Skeletal muscle satellite cell (primary cell): ENCODE data around the gene ITPR2.

Experiments
- H3K27me3 ChIP-seq: 2 replicates; pipeline ENCODE4 v1.7.0; 2013; ENCODE audit warnings: low read length; ENCODE audit not compliant: control insufficient read depth, insufficient read depth
- H3K36me3 ChIP-seq: 2 replicates; pipeline ENCODE4 v1.7.0; 2013; ENCODE audit warnings: mild to moderate bottlenecking, control low read depth, low read length; ENCODE audit not compliant: insufficient read depth
- H3K4me1 ChIP-seq: 2 replicates; pipeline ENCODE4 v1.7.0; 2013; ENCODE audit warnings: low read length; ENCODE audit not compliant: control insufficient read depth, insufficient read depth
- H3K4me2 ChIP-seq: 2 replicates; pipeline ENCODE4 v1.7.0; 2013; ENCODE audit warnings: mild to moderate bottlenecking, low read length
- H3K4me3 ChIP-seq: 2 replicates; pipeline ENCODE4 v1.7.0; 2013; ENCODE audit warnings: low read length
- H3K9ac ChIP-seq: 2 replicates; pipeline ENCODE4 v1.7.0; 2013; ENCODE audit warnings: mild to moderate bottlenecking, low read depth, low read length, moderate library complexity
- H3K9me3 ChIP-seq: replicated peaks from 2 replicates; pipeline ENCODE4 v1.7.0; 2013; ENCODE audit warnings: mild to moderate bottlenecking, control low read depth, low read length

Gene ITPR2

DNA sequence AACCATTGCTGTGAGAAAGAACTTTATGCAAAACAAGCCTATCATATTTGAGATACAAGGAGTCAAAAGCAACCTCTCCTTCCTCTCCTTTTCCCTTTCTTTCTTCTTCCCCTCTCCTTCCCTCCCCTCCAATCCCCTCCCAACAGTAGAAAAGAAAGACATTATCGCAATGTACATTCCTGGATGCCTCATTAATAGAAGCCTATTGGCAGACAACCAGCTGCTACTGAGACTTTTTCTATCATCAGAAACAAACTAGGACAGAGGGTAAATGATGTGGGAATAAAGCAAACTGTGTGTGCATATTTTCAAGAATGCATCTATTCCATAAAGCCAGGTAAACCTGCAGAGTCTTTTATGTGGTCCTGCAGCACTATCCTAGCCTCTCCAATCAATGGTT is 237.2 kb downstream of the ITPR2 start:
- Histone ChIP-seq H3K4me3 (no peak overlapping the region), H3K9ac (no peak overlapping the region), H3K9me3 (no peaks in the 10 kb centered on the region), H3K27me3 (no peaks in the 10 kb centered on the region), H3K4me1 (no peaks in the 10 kb centered on the region), H3K4me2 (no peak overlapping the region), H3K36me3 (no peaks in the 10 kb centered on the region)

DNA sequence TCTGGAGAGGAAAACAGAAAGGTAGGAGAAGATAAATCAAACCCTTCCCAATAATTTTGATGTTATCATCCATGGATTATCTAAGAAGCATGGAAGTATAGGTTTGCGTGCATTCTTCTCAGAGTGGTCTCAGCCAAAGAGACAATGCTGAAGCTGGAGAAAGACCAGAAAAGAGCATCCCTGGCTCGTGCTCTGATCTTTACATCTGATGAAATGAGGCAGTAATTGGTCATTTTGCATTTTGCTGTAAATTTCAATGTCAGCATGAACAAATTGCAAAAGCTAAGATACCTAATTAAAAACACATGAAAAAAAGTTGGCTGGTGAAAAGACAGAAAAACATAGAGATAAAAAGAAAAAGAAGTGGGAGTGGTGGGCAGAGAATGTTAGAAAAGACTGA is 252.4 kb downstream of the ITPR2 start:
- Histone ChIP-seq H3K9ac (no peak overlapping the region), H3K4me1 (no peaks in the 10 kb centered on the region), H3K4me3 (no peak overlapping the region), H3K9me3 (no peaks in the 10 kb centered on the region), H3K4me2 (no peak overlapping the region), H3K27me3 (no peaks in the 10 kb centered on the region), H3K36me3 (no peaks in the 10 kb centered on the region)

DNA sequence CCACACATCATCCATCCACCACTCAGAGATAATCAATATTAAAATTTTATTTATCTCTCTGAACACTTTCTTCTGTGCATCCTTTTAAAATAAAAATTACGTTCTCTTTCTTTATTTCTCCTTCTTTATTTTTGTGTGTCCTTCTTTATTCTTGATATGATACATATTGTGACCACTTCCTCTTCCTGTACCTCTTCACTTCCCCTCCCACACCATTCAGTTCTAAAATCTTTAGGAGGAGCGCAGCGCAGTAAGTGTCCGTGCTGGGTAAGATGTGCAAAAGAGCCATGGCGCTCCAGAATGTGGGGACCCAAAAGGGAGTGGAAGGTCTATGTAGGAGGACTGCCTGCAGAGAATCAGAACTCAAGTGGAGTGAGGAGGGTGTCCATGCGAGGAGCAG is 256.7 kb downstream of the ITPR2 start:
- Histone ChIP-seq H3K4me1 (no peaks in the 10 kb centered on the region), H3K36me3 (no peaks in the 10 kb centered on the region), H3K4me3 (no peak overlapping the region), H3K4me2 (no peak overlapping the region), H3K9ac (no peak overlapping the region), H3K27me3 (no peaks in the 10 kb centered on the region), H3K9me3 (no peaks in the 10 kb centered on the region)

DNA sequence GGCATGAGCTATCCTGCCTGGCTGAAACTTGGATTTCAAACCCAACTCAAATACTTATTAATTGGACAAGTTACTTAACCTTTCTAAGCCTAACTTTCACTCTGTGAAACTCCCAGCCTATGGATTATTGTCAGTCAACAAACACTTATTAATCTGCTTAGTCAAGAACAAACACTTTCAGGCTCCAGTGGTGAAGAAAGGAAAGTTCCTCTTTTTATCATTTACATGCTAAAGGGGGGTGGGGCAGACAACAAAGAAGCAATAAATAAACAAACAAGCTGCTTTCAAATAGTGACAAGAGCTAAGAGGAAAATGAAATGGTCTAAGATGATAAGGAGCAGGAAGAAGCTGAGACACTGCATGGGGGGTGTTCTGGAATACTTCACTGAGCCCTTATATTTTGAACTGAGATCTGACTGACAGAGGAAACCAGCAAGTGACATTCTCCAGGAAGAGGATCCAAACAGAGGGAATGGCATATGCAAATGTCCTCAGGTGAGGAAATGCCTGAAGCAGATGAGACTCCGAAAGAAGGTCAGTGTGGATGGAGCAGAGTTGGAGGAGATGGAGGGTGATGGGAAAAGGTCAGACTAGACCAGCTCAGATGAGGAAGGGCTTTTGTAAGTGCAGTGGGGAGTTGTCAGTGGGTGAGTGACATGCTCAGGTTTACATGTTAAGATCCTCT is 259.6 kb downstream of the ITPR2 start:
- Histone ChIP-seq H3K9ac (no peak overlapping the region), H3K36me3 (no peaks in the 10 kb centered on the region), H3K9me3 (no peaks in the 10 kb centered on the region), H3K4me2 (no peak overlapping the region), H3K4me3 (no peak overlapping the region), H3K27me3 (no peaks in the 10 kb centered on the region), H3K4me1 (no peaks in the 10 kb centered on the region)

DNA sequence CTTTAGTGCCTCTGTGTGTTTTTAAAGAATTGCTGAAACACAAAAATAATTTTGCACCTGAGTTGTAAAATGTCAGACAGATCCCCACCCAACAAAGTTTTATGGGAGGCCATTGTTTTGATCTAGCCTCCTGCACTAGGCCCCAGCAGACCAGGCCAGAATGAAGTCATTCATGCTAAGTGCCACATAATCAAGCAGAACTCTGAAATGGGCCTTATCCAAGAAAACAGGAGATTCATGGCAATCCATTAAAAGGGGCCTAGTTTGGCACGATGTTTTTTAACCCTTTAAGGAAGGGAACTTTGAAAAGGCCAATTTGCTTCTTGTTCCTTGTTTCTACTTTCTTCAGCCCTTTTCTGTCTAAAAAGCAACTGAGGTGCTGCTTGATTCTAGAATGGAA is 260.9 kb downstream of the ITPR2 start:
- Histone ChIP-seq H3K9ac (no peak overlapping the region), H3K9me3 (no peaks in the 10 kb centered on the region), H3K4me2 (no peak overlapping the region), H3K4me1 (no peaks in the 10 kb centered on the region), H3K4me3 (no peak overlapping the region), H3K36me3 (no peaks in the 10 kb centered on the region), H3K27me3 (no peaks in the 10 kb centered on the region)

DNA sequence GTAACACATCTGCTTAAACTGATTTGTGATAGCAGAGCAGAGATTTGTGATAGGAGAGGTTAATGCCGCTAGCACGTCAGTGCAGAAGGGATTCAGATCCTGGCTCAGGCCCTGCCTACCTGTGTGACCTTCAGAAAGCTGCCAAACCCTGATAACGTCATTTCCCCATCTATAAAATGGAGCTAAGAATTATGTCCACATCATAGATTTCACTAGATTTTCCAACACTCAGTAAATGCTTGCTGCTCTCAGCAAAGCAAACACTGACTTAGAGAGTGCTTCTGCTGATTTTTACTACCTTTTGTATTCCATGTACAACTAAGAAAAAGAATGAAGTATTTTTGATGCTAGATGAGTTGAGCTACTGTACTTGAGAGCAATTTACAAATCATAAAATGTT is 261.4 kb downstream of the ITPR2 start:
- H3K27me3 ChIP-seq: no peaks in the 10 kb centered on the region
- H3K4me3 ChIP-seq: no peak overlapping the region
- H3K36me3 ChIP-seq: no peaks in the 10 kb centered on the region
- H3K9ac ChIP-seq: no peak overlapping the region
- H3K4me1 ChIP-seq: no peaks in the 10 kb centered on the region
- no peak overlapping the region for H3K4me2 ChIP-seq
- no peaks in the 10 kb centered on the region for H3K9me3 ChIP-seq

DNA sequence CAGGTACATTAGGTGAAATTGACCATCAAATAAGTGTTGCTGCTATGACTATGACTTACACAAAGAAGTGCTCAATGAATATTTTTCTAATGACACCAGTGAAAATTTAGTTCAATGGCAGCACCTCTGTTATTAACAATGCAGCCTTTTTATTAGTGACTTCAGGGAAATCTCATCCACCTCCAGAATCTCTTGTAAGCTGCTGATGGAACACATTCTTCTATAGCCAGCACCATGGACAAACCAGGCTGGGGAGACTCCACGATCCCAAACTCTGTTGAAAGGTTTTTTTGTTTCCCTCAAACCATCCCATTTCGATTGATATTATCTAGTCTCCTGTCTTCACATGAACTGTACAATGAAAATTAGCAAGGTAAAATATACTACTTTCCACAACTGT is 265.9 kb downstream of the ITPR2 start:
- Histone ChIP-seq H3K4me2 (no peak overlapping the region), H3K4me1 (peaks cover 4% of the 10 kb centered on the region), H3K4me3 (no peak overlapping the region), H3K9ac (no peak overlapping the region), H3K27me3 (no peaks in the 10 kb centered on the region), H3K9me3 (no peaks in the 10 kb centered on the region), H3K36me3 (no peaks in the 10 kb centered on the region)

DNA sequence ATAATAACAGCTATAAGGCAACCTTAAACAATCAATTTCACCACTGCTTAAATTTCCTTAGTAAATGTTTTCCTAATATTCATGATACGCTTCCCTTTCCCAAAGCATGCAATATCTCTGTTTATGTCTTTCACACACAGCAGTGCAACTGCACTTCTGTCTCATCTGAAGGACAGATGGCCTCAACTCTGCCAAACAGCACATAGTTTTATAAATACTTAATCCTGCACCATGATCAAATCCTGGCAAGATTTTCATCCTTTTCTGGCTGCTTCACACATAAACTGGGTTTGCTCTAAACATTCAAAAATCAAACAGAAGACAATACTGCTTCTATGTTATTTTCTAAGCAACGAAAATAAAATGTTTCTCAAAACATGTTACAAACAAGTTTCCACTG is 266.3 kb downstream of the ITPR2 start:
- no peak overlapping the region for H3K9ac ChIP-seq
- no peaks in the 10 kb centered on the region for H3K27me3 ChIP-seq
- no peaks in the 10 kb centered on the region for H3K36me3 ChIP-seq
- H3K4me3 ChIP-seq: no peak overlapping the region
- no peaks in the 10 kb centered on the region for H3K9me3 ChIP-seq
- H3K4me2 ChIP-seq: no peak overlapping the region
- peaks cover 4% of the 10 kb centered on the region for H3K4me1 ChIP-seq

DNA sequence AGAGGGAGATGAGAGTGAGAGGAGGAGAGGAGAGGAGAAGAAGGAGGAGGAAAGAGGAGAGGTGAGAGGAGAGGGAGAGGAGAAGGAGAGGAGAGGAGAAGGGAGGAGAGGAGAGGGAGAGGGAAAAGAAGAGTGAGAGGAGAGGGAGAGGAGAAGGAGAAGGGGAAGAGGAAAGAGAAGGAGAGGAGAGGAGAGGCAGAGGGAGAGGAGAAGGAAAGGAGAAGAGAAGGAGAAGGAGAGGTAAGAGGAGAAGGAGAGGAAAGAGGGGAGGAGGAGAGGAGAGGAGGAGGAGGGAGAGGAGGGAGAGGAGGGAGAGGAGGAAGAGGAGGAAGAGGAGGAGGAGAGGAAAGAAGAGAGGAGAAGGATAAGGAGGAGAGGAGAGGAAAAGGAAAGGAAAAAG is 266.8 kb downstream of the ITPR2 start:
- Histone ChIP-seq H3K4me2 (no peak overlapping the region), H3K27me3 (no peaks in the 10 kb centered on the region), H3K9ac (no peak overlapping the region), H3K4me3 (no peak overlapping the region), H3K4me1 (peaks cover 4% of the 10 kb centered on the region), H3K36me3 (no peaks in the 10 kb centered on the region), H3K9me3 (no peaks in the 10 kb centered on the region)

DNA sequence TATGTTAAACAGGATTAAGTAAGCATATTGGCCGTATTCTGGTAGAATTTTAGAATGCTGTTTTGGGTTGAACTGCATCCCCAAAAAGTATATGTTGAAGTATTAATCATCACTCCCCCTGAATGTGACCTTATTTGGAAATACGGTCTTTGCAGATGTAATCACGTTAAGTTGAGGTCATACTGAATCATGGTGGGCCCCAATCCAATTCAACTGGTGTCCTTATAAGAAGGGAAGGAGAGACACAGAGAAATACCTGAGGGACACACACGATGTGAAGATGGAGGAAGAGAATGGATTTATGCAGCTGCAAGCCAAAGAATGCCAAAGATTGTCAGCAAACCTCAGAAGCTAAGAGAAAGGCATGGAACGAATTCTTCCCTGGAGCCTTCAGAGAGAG is 268.6 kb downstream of the ITPR2 start:
- Histone ChIP-seq H3K36me3 (no peaks in the 10 kb centered on the region), H3K9me3 (no peaks in the 10 kb centered on the region), H3K4me1 (peaks cover 4% of the 10 kb centered on the region), H3K9ac (no peak overlapping the region), H3K4me3 (no peak overlapping the region), H3K27me3 (no peaks in the 10 kb centered on the region), H3K4me2 (no peak overlapping the region)

DNA sequence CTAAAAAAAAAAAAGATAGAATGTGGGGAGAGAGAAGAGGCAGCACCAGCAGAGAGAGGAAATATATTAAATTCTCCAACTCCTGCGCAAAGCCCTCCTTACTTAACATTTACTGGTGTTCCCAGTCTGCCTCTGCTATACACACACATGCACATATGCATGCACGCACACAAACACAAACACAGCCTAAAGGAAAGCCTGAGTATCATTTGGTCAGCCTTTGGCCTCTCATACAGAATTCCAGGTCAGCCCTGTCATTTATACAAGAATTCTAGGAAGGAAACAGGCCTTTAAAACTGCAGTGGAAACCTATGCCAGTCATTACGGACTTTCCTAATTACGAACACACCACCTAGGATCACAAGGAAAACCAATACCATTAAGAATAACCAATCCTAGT is 269.4 kb downstream of the ITPR2 start:
- peaks cover 4% of the 10 kb centered on the region for H3K4me1 ChIP-seq

DNA sequence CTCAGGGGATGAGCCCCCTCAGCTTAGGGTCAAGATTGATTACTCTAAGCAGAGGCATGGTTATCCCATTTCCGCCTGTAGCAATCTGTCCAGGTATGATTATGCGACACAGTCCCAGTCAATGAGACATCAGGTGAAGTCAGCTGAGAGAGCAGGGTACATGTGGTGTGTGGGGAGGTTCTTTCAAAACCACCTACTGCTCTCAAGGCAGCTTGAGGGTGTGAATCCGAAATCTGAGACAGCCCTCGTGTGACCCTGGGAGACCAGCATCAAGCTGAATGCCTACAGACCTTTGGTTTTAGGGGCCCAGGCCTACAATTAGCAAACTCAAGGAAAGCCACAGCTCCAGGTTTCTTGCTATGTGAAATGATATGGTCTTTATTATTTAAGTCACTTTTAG is 275.7 kb downstream of the ITPR2 start:
- Histone ChIP-seq H3K36me3 (no peaks in the 10 kb centered on the region), H3K9ac (no peak overlapping the region), H3K4me1 (peaks cover 3% of the 10 kb centered on the region), H3K9me3 (no peaks in the 10 kb centered on the region), H3K4me3 (no peak overlapping the region), H3K4me2 (no peak overlapping the region), H3K27me3 (no peaks in the 10 kb centered on the region)

More for the DNA sequence above, 269.4 kb downstream of the ITPR2 start:
- Histone ChIP-seq H3K9me3 (no peaks in the 10 kb centered on the region), H3K4me3 (no peak overlapping the region), H3K4me2 (no peak overlapping the region), H3K27me3 (no peaks in the 10 kb centered on the region), H3K36me3 (no peaks in the 10 kb centered on the region), H3K9ac (no peak overlapping the region)
